Measurements from ENCODE around the gene TEX29.

The TEX29 gene

DNA sequence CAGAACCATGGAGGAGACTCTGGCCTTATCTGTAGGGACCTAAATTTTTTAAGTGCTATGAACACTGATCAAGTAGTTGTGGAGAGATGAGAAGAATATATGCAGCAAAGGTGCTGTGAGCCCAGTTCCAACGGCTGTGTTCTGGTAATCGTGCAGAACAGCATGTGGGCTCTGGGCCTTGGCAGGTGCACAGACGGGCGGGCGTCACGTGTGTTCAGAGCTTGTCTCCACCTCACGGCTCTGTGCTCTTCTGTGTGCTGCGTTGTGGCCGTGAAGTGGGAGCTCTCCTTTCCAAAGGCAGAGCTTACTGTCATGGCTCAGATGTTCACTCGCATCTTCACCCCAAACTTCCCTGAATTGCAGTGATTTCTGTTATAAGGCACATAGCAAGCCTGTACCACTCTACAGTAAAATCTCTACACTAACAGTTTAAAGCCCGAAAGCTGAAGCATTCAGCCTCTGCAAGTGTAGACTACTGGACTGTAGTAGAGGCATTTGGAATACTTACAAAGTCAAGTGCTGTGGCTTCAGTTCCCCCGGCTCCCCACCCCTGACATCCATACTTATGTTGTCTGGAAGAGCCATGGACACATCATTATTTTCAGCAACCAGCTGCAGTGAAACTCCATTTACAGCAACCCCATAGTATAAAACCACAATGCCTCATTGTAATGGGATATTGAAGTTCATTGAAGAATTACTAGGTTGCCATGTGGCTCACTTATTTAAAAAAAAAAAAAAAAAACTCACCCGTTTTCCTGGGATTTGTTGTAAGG, 27.5 kb upstream of the TEX29 start:
- DNase-seq (ENCODE audit: insufficient read length) (no peak), FAIRE-seq (no peak)
- TF ChIP-seq TAF1 (IDR thresholded peaks at IDR 0.05; ENCODE audit: borderline replicate concordance, low read depth, low read length) (no peak), POLR2A (IDR thresholded peaks at IDR 0.05; ENCODE audit: low read depth, low read length) (no peak), POLR2AphosphoS5 (IDR thresholded peaks at IDR 0.05; ENCODE audit: low read depth, low read length) (no peak)

DNA sequence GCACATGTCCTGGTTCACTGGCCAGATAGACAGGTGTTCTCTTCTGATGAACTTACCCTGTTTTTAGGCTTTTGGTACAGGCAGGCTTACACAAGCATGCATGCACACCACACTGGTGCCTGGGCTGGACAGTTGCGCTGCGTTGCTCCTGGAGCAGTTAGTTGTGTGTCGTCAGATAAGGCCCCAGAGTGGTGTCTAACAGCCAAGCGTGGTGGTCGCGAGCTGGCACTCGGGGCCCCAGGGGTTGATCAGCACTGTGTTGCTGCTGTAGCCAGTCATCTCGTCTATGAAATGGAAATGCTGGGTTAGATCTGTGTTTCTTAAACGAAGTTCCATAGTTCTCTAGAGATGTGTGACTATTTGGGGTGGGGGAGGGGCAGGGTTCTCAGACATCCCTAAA, 24.6 kb upstream of the TEX29 start:
- TF ChIP-seq POLR2AphosphoS5 (IDR thresholded peaks at IDR 0.05; ENCODE audit: low read depth, low read length) (no peak), TAF1 (IDR thresholded peaks at IDR 0.05; ENCODE audit: borderline replicate concordance, low read depth, low read length) (no peak), POLR2A (IDR thresholded peaks at IDR 0.05; ENCODE audit: low read depth, low read length) (no peak)
- FAIRE-seq, result no peak
- no peak for DNase-seq (ENCODE audit: insufficient read length)

DNA sequence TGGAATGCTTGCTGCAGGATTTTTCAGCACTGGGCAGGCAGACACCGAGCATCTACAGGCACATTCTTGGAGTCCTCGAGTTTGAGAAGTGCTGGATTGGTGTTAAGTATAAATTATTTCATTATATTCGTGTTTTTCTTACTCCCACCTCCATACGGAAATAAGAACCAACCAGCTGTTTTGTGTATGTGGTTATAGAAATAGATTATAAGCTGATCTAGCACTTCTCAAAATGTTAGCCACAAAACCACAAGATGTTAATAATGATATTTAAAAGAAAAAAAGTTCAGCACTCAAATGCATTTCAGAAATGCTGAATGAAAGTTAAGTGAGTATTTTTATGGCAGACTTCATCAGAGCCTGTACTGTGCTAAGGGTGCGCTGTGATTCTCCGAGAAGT, 24.0 kb upstream of the TEX29 start:
- DNase-seq (ENCODE audit: insufficient read length), result no peak
- no peak for FAIRE-seq
- TF ChIP-seq POLR2AphosphoS5 (IDR thresholded peaks at IDR 0.05; ENCODE audit: low read depth, low read length) (no peak), TAF1 (IDR thresholded peaks at IDR 0.05; ENCODE audit: borderline replicate concordance, low read depth, low read length) (no peak), POLR2A (IDR thresholded peaks at IDR 0.05; ENCODE audit: low read depth, low read length) (no peak)

DNA sequence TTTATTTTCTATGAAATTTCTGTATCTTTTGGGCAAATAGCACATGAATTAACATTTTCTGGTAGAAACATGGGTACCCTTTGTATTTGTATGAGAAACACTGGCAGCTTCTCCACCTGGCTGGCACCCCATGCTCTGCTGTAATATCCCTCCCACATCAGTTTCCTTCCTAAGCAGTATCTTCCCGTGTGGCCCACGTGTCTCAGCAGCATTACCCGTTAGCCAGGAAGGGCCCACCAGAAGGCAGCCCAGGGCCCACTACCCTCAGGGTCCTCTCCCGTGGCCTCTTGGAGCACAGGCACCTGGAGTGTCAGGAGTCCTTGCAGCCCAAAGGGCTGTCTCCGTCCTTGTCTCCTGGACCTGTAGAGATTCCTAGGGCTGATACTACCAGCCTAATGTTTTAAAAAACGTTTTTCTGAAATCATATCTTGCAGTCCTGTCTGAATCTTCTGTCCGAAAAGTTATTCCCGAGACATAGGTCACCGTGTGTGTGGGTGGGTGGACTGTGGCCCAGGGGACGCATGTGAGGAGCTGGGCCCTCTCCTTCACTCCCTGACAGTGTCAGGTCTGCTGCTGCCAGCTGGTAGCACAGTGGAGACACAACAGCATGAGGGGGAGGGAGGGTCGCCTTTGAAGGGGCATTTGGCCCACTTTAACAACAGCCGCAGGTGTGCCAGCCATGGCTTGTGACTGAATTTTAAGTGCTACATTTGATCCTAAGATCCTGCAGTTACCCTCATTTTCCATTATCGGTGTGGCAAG, 22.0 kb upstream of the TEX29 start:
- FAIRE-seq (no peak), DNase-seq (ENCODE audit: insufficient read length) (no peak)
- TF ChIP-seq POLR2AphosphoS5 (IDR thresholded peaks at IDR 0.05; ENCODE audit: low read depth, low read length) (no peak), POLR2A (IDR thresholded peaks at IDR 0.05; ENCODE audit: low read depth, low read length) (no peak), TAF1 (IDR thresholded peaks at IDR 0.05; ENCODE audit: borderline replicate concordance, low read depth, low read length) (no peak)

DNA sequence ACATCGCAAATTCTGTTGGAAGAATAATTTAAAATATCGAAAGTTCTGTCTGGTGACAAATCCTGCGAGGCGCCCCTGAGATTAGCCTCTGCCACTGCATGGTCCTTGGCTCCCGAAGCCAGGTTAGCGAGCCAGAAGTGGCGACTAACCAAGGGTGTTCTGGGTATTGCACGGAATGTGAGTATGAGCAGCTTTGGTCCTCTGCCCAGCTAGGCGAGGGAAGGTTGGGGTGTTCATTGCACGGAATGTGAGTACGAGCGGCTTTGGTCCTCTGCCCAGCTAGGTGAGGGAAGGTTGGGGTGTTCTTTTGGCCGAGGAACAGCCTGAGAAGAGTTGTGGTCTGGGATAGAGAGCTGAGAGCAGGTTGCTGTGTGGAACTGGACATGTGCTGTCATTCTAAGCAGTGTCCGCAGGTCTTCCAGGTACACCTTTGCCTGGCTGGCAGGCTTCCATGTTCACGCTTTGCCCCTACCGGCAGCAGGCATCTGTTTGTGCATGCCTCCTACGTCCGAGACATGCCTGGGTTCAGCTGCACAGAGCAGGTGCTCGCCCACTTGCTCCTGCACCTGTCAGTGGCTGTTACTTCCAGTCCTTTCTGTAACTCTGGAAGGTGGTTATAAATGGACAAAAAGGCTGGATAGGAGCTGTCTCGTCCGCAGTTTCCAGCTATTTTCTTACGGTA, 18.3 kb upstream of the TEX29 start:
- TF ChIP-seq POLR2AphosphoS5 (IDR thresholded peaks at IDR 0.05; ENCODE audit: low read depth, low read length) (no peak), TAF1 (IDR thresholded peaks at IDR 0.05; ENCODE audit: borderline replicate concordance, low read depth, low read length) (no peak), POLR2A (IDR thresholded peaks at IDR 0.05; ENCODE audit: low read depth, low read length) (no peak)
- DNase-seq (ENCODE audit: insufficient read length) (no peak), FAIRE-seq (no peak)

DNA sequence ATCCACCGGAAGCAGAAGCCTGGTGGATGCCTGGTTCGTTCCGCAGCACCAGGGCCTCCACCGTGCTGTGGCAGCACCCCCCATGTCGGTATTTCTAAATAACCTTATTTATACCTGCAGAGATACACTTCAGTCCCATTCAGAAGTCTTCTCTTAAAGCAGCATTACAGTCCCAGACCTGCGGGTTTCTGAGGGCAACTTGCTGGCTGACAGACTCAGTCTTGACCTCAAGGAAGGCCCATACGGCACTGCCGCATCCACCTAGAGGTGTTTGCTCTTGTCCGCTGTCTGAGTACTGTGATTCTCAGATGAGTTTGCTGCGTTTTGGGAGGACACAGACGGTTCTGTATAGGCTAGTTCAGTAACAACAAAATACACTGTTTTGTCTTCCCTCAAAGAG, 16.9 kb upstream of the TEX29 start:
- TF ChIP-seq POLR2AphosphoS5 (IDR thresholded peaks at IDR 0.05; ENCODE audit: low read depth, low read length), result no peak
- no peak for TF ChIP-seq POLR2A (IDR thresholded peaks at IDR 0.05; ENCODE audit: low read depth, low read length)
- TF ChIP-seq TAF1 (IDR thresholded peaks at IDR 0.05; ENCODE audit: borderline replicate concordance, low read depth, low read length), result no peak
- no peak for FAIRE-seq
- no peak for DNase-seq (ENCODE audit: insufficient read length)

DNA sequence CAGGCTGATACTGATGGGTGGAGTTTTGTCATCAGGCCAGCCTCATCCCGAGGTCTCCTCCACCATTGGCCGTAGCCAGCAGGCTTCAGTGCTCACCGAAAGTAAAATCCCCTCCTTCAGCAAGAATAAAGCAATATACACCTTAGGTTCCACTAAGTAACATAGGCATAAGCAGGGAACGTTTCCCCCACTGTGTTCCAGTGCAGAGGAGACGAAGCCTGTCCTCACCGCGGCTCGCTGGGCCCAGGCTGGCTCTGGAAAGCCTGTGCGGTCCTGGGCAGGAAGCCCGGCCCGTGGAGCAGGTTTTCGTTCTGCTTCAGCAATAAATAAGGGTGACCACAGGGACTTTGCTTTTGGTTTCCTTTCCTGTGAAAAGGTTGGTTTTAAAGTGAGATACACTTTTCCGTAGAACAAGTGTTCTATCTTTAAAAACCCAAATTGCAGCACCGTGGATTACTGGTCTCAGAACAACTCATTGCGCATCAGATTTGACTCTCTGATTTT, 16.3 kb upstream of the TEX29 start:
- TF ChIP-seq TAF1 (IDR thresholded peaks at IDR 0.05; ENCODE audit: borderline replicate concordance, low read depth, low read length), result no peak
- no peak for TF ChIP-seq POLR2AphosphoS5 (IDR thresholded peaks at IDR 0.05; ENCODE audit: low read depth, low read length)
- TF ChIP-seq POLR2A (IDR thresholded peaks at IDR 0.05; ENCODE audit: low read depth, low read length), result no peak
- FAIRE-seq (no peak), DNase-seq (ENCODE audit: insufficient read length) (no peak)

DNA sequence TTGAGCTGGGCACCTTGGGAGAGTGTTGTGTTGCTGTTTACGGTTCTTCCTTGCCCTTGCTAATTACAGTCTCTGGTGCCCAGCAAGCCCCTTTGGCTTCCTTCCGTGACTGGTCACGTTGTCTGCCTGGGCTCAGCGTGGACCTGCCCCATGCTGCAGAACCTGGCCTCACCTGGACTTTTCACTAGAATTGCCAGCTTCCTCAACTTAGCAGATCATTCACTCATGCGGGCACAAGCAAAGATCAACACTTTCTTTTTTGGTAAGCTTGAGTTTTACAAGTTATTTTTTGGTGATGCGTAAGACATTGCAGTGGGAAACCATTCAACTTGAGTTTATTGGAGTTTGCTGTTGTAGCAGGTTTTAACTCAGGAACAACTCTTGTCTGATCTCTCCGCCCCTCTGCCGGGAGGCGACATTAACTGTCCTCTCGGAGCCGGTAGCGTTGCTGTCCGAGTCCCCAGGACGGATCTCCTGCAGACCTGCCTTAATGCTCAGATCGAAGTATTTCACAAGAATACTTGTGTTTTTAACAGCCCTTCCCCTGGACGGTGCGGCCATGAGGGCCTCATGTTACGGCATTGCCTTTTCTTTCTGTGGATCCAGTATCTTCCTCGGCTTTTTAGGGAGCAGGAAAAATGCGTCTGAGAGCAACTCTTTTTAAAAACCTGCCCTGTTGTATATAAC, 15.7 kb upstream of the TEX29 start:
- DNase-seq (ENCODE audit: insufficient read length) (no peak), FAIRE-seq (no peak)
- no peak for TF ChIP-seq POLR2AphosphoS5 (IDR thresholded peaks at IDR 0.05; ENCODE audit: low read depth, low read length)
- no peak for TF ChIP-seq POLR2A (IDR thresholded peaks at IDR 0.05; ENCODE audit: low read depth, low read length)
- TF ChIP-seq TAF1 (IDR thresholded peaks at IDR 0.05; ENCODE audit: borderline replicate concordance, low read depth, low read length), result no peak

DNA sequence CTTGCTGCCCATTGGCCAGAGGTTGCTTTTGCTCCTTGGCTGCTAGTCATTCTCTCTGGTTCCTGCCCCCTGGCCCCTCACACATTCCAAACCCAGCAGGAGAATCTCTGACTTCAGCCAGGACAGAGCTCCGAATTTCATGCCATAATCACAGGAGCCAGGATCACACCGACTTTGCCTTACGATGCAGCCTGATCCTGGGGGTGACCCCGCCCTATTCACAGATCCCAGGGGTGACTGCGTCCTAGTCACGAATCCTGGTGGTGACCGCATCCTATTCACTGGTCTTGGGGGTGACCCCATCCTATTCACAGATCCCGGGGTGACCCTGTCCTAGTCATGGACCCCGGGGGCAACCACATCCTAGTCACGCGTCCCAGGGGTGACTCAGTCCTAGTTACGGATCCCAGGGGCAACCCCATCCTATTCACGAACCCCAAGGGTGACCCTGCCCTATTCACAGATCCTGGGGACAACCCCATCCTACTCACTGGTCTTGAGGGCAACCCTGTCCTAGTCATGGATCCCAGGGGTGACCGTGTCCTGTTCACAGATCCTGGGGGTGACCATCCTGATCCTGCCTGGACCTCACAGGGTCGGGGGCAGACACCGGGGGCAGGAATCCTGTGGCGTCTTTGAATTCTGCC, 7.4 kb upstream of the TEX29 start:
- no peak for DNase-seq (ENCODE audit: insufficient read length)
- no peak for FAIRE-seq
- TF ChIP-seq POLR2A (IDR thresholded peaks at IDR 0.05; ENCODE audit: low read depth, low read length) (no peak), TAF1 (IDR thresholded peaks at IDR 0.05; ENCODE audit: borderline replicate concordance, low read depth, low read length) (no peak), POLR2AphosphoS5 (IDR thresholded peaks at IDR 0.05; ENCODE audit: low read depth, low read length) (no peak)

DNA sequence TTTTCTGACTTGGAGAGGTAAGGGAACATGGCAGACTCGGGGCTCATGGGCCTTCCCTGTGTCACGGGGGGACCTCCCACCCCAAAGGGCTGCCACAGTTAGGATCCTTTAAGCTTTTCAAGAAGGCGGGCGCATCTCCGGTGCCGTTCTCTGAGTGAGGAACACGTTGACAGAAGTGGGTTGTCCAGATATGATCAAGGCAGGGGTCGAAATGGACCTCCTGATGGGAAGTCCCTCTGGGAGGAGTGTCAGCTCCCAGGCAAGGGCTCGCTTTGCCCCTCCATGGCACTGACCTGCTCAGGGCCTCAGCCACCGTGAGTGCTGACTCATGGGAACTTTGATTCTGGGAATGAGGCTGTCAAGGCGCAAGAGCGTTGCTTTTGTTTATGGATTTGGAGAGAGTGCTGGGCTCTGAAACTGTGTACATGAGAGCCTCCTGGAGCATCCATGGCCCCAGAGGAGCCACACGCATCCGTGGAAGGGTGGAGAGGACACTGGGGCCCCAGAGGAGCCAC, 6.5 kb upstream of the TEX29 start:
- DNase-seq (ENCODE audit: insufficient read length) (no peak), FAIRE-seq (no peak)
- TF ChIP-seq TAF1 (IDR thresholded peaks at IDR 0.05; ENCODE audit: borderline replicate concordance, low read depth, low read length) (no peak), POLR2A (IDR thresholded peaks at IDR 0.05; ENCODE audit: low read depth, low read length) (no peak), POLR2AphosphoS5 (IDR thresholded peaks at IDR 0.05; ENCODE audit: low read depth, low read length) (no peak)

Measured in GM12892 (cell line).